Measurements from ENCODE around the gene LILRB3.
"Not testable (repeated sequence)": the region's sequence is repeated elsewhere in the genome, so short reads cannot be mapped to it uniquely, and the experiment has no call there.

Gene LILRB3

GRCh38 chr19:54173359-54173699 lies 49.5 kb downstream of the LILRB3 start:
- Histone ChIP-seq H3K9me3 (ENCODE audit: low read length) (no peaks in the 10 kb centered on the region), H4K20me1 (ENCODE audit: insufficient read depth, low read length) (no peaks in the 10 kb centered on the region), H3K36me3 (ENCODE audit: insufficient read depth, low read length) (peaks cover 4% of the 10 kb centered on the region; the same call in 1 of the 2 replicates), H3K27me3 (ENCODE audit: insufficient read depth, low read length) (no peaks in the 10 kb centered on the region; the same call in 1 of the 2 replicates), H3K4me2 (ENCODE audit: low read length) (no peak overlapping the region), H3K27ac (ENCODE audit: low read depth, low read length, poor library complexity, severe bottlenecking) (no peak overlapping the region), H3K4me3 (ENCODE audit: low read depth, low read length, poor library complexity, severe bottlenecking) (no peak overlapping the region), H3K9me2 (ENCODE audit: low read depth, low read length) (no peaks in the 10 kb centered on the region), H2AFZ (ENCODE audit: low read length) (no peak overlapping the region), H3K79me2 (ENCODE audit: insufficient read depth, low read length) (no peaks in the 10 kb centered on the region), H3F3A (ENCODE audit: insufficient read depth, low read length) (no peaks in the 10 kb centered on the region), H3K9ac (ENCODE audit: low read length) (no peak overlapping the region), H3K4me1 (ENCODE audit: insufficient read depth, low read length, severe bottlenecking) (no peaks in the 10 kb centered on the region)
- TF ChIP-seq CTCF (IDR thresholded peaks at IDR 0.05; ENCODE audit: low read length), result no peak
- TF ChIP-seq EZH2 (IDR thresholded peaks at IDR 0.05; ENCODE audit: borderline replicate concordance, low read length), result no peak

- Histone ChIP-seq H3K27me3 (ENCODE audit: insufficient read depth, low read length) (no peaks in the 10 kb centered on the region; the same call in 1 of the 2 replicates), H3K9me2 (ENCODE audit: low read depth, low read length) (no peaks in the 10 kb centered on the region), H3K4me2 (ENCODE audit: low read length) (no peak within 1 kb of the TSS), H2AFZ (ENCODE audit: low read length) (no peak within 1 kb of the TSS), H3K9ac (ENCODE audit: low read length) (no peak within 1 kb of the TSS), H3K79me2 (ENCODE audit: insufficient read depth, low read length) (no peaks in the 10 kb centered on the region), H3F3A (ENCODE audit: insufficient read depth, low read length) (no peaks in the 10 kb centered on the region), H4K20me1 (ENCODE audit: insufficient read depth, low read length) (no peaks in the 10 kb centered on the region), H3K4me3 (ENCODE audit: low read depth, low read length, poor library complexity, severe bottlenecking) (no peak within 1 kb of the TSS), H3K27ac (ENCODE audit: low read depth, low read length, poor library complexity, severe bottlenecking) (no peak within 1 kb of the TSS), H3K36me3 (ENCODE audit: insufficient read depth, low read length) (peaks cover 4% of the 10 kb centered on the region; the same call in 1 of the 2 replicates), H3K4me1 (ENCODE audit: insufficient read depth, low read length, severe bottlenecking) (no peaks in the 10 kb centered on the region), H3K9me3 (ENCODE audit: low read length) (no peaks in the 10 kb centered on the region)
- TF ChIP-seq CTCF (IDR thresholded peaks at IDR 0.05; ENCODE audit: low read length), result peak; percentile 17; the same call in 1 of the 2 replicates
- TF ChIP-seq EZH2 (IDR thresholded peaks at IDR 0.05; ENCODE audit: borderline replicate concordance, low read length), result no peak
Observed at GRCh38 chr19:54172471-54173358, 50.1 kb downstream of the LILRB3 start, which contains the start of gene TMC4. TMC4 (minus strand) TSS chr19:54173160; CDS start chr19:54173117, 43 bp downstream.

GRCh38 chr19:54171736-54172431 lies 50.9 kb downstream of the LILRB3 start:
- not testable (repeated sequence) for H3K9me3 ChIP-seq (ENCODE audit: low read length); H3K4me3 ChIP-seq (ENCODE audit: low read depth, low read length, poor library complexity, severe bottlenecking); H3K27me3 ChIP-seq (ENCODE audit: insufficient read depth, low read length); H3K4me1 ChIP-seq (ENCODE audit: insufficient read depth, low read length, severe bottlenecking); H2AFZ ChIP-seq (ENCODE audit: low read length); H3K27ac ChIP-seq (ENCODE audit: low read depth, low read length, poor library complexity, severe bottlenecking); H4K20me1 ChIP-seq (ENCODE audit: insufficient read depth, low read length); H3K79me2 ChIP-seq (ENCODE audit: insufficient read depth, low read length); H3K4me2 ChIP-seq (ENCODE audit: low read length); H3K9me2 ChIP-seq (ENCODE audit: low read depth, low read length); H3K9ac ChIP-seq (ENCODE audit: low read length); H3F3A ChIP-seq (ENCODE audit: insufficient read depth, low read length); H3K36me3 ChIP-seq (ENCODE audit: insufficient read depth, low read length)
